IMR-90 (cell line): ENCODE measurements around the gene HMGCL. TPM values are rescaled to one million over a fixed set of nuclear protein-coding genes. Genes with fewer than 3 reads are reported as not detected.

Source experiments
- ATAC-seq: fragments of 200-7000 bp; cut with Tn5 transposase; 2 replicates; pipeline ENCODE4 v1.9.1; 2020; ENCODE audit warnings: low read depth, mild to moderate bottlenecking, moderate library complexity
- BruUV-seq: library from RNA; stranded (reverse); fragments of 400-500 nt; replicated peaks from 2 replicates; lab custom pipeline; 2021; lab: Mats Ljungman, UMichigan
- CTCF ChIA-PET: fragments of 300-600 bp; formaldehyde crosslinking; extraction: SDS; loops from one replicate; lab custom pipeline; 2021; ENCODE audit warnings: antibody characterized with exemption; lab: Yijun Ruan, JAX
- POLR2A ChIA-PET: fragments of 300-600 bp; sonication (Branson Sonifier 250); formaldehyde crosslinking; loops from one replicate; lab custom pipeline; 2022; ENCODE audit warnings: antibody characterized with exemption; ENCODE audit not compliant: unreplicated experiment; lab: Charles Lee
- DNase-seq: peaks from one replicate; pipeline ENCODE4 v3.0.0; 2013
- H2AFZ ChIP-seq: replicated peaks from 2 replicates; pipeline ENCODE3; 2013; ENCODE audit warnings: low read length, mild to moderate bottlenecking; ENCODE audit not compliant: poor library complexity
- H2AK5ac ChIP-seq: 2 replicates; pipeline ENCODE4 v1.6.1; 2013; ENCODE audit warnings: low read depth, low read length, inconsistent platforms
- H2AK9ac ChIP-seq: replicated peaks from 2 replicates; pipeline ENCODE3; 2013; ENCODE audit warnings: mild to moderate bottlenecking, low read depth, low read length, moderate library complexity; ENCODE audit not compliant: poor library complexity
- H2BK120ac ChIP-seq: 2 replicates; pipeline ENCODE4 v1.6.1; 2013; ENCODE audit warnings: low read depth, low read length, inconsistent platforms
- H2BK15ac ChIP-seq: 3 replicates; pipeline ENCODE4 v1.6.1; 2013; ENCODE audit warnings: low read depth, low read length, inconsistent platforms
- H2BK20ac ChIP-seq: 2 replicates; pipeline ENCODE4 v1.6.1; 2013; ENCODE audit warnings: low read depth, mild to moderate bottlenecking, inconsistent platforms, low read length, moderate library complexity
- H2BK5ac ChIP-seq: 2 replicates; pipeline ENCODE4 v1.6.1; 2013; ENCODE audit warnings: mild to moderate bottlenecking, low read depth, low read length, inconsistent platforms; ENCODE audit not compliant: poor library complexity, severe bottlenecking
- H3K14ac ChIP-seq: replicated peaks from 2 replicates; pipeline ENCODE4 v1.6.1; 2013; ENCODE audit warnings: low read depth, low read length, inconsistent platforms
- H3K18ac ChIP-seq: 2 replicates; pipeline ENCODE4 v1.6.1; 2013; ENCODE audit warnings: low read depth, low read length, control low read depth
- H3K23ac ChIP-seq: 2 replicates; pipeline ENCODE4 v1.6.1; 2013; ENCODE audit warnings: low read depth, low read length, inconsistent platforms
- H3K27ac ChIP-seq: 2 replicates; pipeline ENCODE4 v1.5.1; 2013; ENCODE audit warnings: mild to moderate bottlenecking, control low read depth, low read length; ENCODE audit not compliant: insufficient read depth
- H3K27me3 ChIP-seq: 2 replicates; pipeline ENCODE4 v1.6.1; 2013; ENCODE audit warnings: low read length; ENCODE audit not compliant: control insufficient read depth, insufficient read depth
- H3K36me3 ChIP-seq: 2 replicates; pipeline ENCODE4 v1.6.1; 2013; ENCODE audit warnings: low read length, mixed read lengths; ENCODE audit not compliant: control insufficient read depth, insufficient read depth
- H3K4ac ChIP-seq: 2 replicates; pipeline ENCODE4 v1.6.1; 2013; ENCODE audit warnings: low read depth, low read length, inconsistent platforms
- H3K4me1 ChIP-seq: 2 replicates; pipeline ENCODE4 v1.6.1; 2013; ENCODE audit warnings: low read length, mixed read lengths; ENCODE audit not compliant: control insufficient read depth, insufficient read depth
- H3K4me2 ChIP-seq: 2 replicates; pipeline ENCODE4 v1.6.1; 2013; ENCODE audit warnings: low read depth, mild to moderate bottlenecking, control low read depth, low read length, moderate library complexity
- H3K4me3 ChIP-seq: 2 replicates; pipeline ENCODE4 v1.5.1; 2013; ENCODE audit warnings: low read depth, mild to moderate bottlenecking, control low read depth, low read length, moderate library complexity; ENCODE audit not compliant: insufficient read depth
- H3K56ac ChIP-seq: 2 replicates; pipeline ENCODE4 v1.6.1; 2013; ENCODE audit warnings: low read length, inconsistent platforms; ENCODE audit not compliant: insufficient read depth; ENCODE audit errors: extremely low read depth
- H3K79me1 ChIP-seq, 2 experiments: 2 replicates each; pipeline ENCODE4 v1.6.1; 2013; ENCODE audit warnings: low read length in 2 of 2, inconsistent platforms in 1 of 2, low read depth in 1 of 2
- H3K9ac ChIP-seq: 2 replicates; pipeline ENCODE4 v1.6.1; 2013; ENCODE audit warnings: low read depth, low read length, control low read depth
- H3K9me1 ChIP-seq: 2 replicates; pipeline ENCODE4 v1.6.1; 2013; ENCODE audit warnings: low read length, inconsistent platforms; ENCODE audit not compliant: insufficient read depth
- H3K9me3 ChIP-seq: 2 replicates; pipeline ENCODE4 v1.6.1; 2013; ENCODE audit warnings: low read length; ENCODE audit not compliant: control insufficient read depth, insufficient read depth
- H4K20me1 ChIP-seq: 2 replicates; pipeline ENCODE4 v1.6.1; 2013; ENCODE audit warnings: low read length, inconsistent platforms; ENCODE audit not compliant: insufficient read depth
- H4K5ac ChIP-seq: 2 replicates; pipeline ENCODE4 v1.6.1; 2013; ENCODE audit warnings: mild to moderate bottlenecking, low read depth, low read length, control low read depth
- H4K8ac ChIP-seq, 2 experiments: 2 replicates each; pipeline ENCODE4 v1.6.1; 2013; ENCODE audit warnings: low read depth in 2 of 2, low read length in 2 of 2, control low read depth in 1 of 2, inconsistent platforms in 1 of 2
- H4K91ac ChIP-seq: 2 replicates; pipeline ENCODE4 v1.6.1; 2013; ENCODE audit warnings: low read depth, low read length, inconsistent platforms; ENCODE audit not compliant: insufficient read depth
- CEBPB ChIP-seq: IDR thresholded peaks from 2 replicates; pipeline ENCODE4 v1.6.1; 2012; ENCODE audit warnings: low read depth, low read length, improper control_type of control experiment
- ELK1 ChIP-seq: fragments of 150-350 bp; IDR thresholded peaks from 2 replicates; pipeline ENCODE4 v1.6.1; 2016; ENCODE audit warnings: low read depth, mild to moderate bottlenecking, low read length, moderate library complexity, borderline replicate concordance
- WGBS, 2 experiments: methylation state at CpG; one replicate each; pipeline versions ENCODE4 v1.1.5 to v1.1.7; 2013; ENCODE audit warnings: missing lambda C conversion rate in 2 of 2; ENCODE audit not compliant: insufficient read length in 1 of 2; ENCODE audit errors: extremely low coverage in 2 of 2; 5-methylcytosine and 5-hydroxymethylcytosine counted together
- dilution Hi-C: fragments of 300-500 bp; cut with HindIII; formaldehyde crosslinking; loops from one replicate; pipeline ENCODE4 v1.14.3; 2018; ENCODE audit warnings: low sequenced_read_pairs; ENCODE audit not compliant: unreplicated experiment
- in situ Hi-C: fragments of 300-500 bp; cut with MboI; formaldehyde crosslinking; loops from 3 replicates; pipeline ENCODE4 v1.14.3; 2019; ENCODE audit warnings: low sequenced_read_pairs, inconsistent platforms, mixed read lengths
- intact Hi-C: fragments of 100-400 bp; cut with micrococcal nuclease; formaldehyde crosslinking; loops from 2 replicates; pipeline ENCODE4 v1.10.0; 2022
- polyA plus RNA-seq, 3 experiments: library from polyadenylated mRNA; depleted of rRNA; stranded (reverse); fragments of >200 nt; gene quantifications; 2 replicates each; pipeline ENCODE4 v1.2.3, GENCODE V29; 2012; ENCODE audit warnings: low replicate concordance in 1 of 3
- total RNA-seq: library from RNA; depleted of rRNA; stranded (reverse); fragments of >200 nt; gene quantifications from 2 replicates; pipeline ENCODE4 v1.2.3, GENCODE V29; 2012

The HMGCL gene
- total and polyA plus RNA-seq, 2 of the 4 experiments (the other 2 are of a cell fraction): 30.6 to 33.5 TPM

- peak overlapping the region; percentile 54 for H3K4me3 ChIP-seq
- H3K9ac ChIP-seq: peak overlapping the region; percentile 54
- peak overlapping the region; percentile 81 for H3K4me2 ChIP-seq
- in situ Hi-C loops: no loop called here
- no peaks in the 10 kb centered on the region for H3K9me3 ChIP-seq
- intact Hi-C loops: no loop called here
- no peak overlapping the region for H2BK120ac ChIP-seq
- 18% methylated on average over 7 of the region's 19 CpGs; no CpG with 5 or more reads in 1 of the 2 experiments for WGBS, 2 experiments
- DNase-seq (no peak), ATAC-seq (no peak)
- peaks cover 21% of the 10 kb centered on the region for H3K36me3 ChIP-seq
- peak overlapping the region; percentile 94 for H2AFZ ChIP-seq
- no peak overlapping the region for H2BK20ac ChIP-seq
- H3K27me3 ChIP-seq: no peaks in the 10 kb centered on the region
- no peaks in the 10 kb centered on the region for H4K20me1 ChIP-seq
- peaks cover 12% of the 10 kb centered on the region; the same call in 1 of the 2 replicates for H3K9me1 ChIP-seq
- no peak overlapping the region for H4K5ac ChIP-seq
- H3K79me1 ChIP-seq: peaks cover 17 to 37% of the 10 kb centered on the region in 2 experiments
- H3K23ac ChIP-seq: peak overlapping the region; percentile 91; the same call in 1 of the 2 replicates
- peak overlapping the region; percentile 75 for H2AK5ac ChIP-seq
- H3K4ac ChIP-seq: peak overlapping the region; percentile 86
- H3K4me1 ChIP-seq: peaks cover 7% of the 10 kb centered on the region; the same call in 1 of the 2 replicates
- H4K8ac ChIP-seq: peak overlapping the region; percentile 63 to 93
- no peak overlapping the region for H2BK15ac ChIP-seq
- no peak for TF ChIP-seq ELK1
- TF ChIP-seq CEBPB: peak; percentile 51
- dilution Hi-C loops: no loop called here
- peak overlapping the region; percentile 75; the same call in 1 of the 2 replicates for H3K27ac ChIP-seq
- peak overlapping the region; percentile 26 for H3K14ac ChIP-seq
- H2BK5ac ChIP-seq: no peak overlapping the region
- H4K91ac ChIP-seq: no peak overlapping the region
- POLR2A ChIA-PET: no interaction called here
- H2AK9ac ChIP-seq: peak overlapping the region; percentile 98
- no peak overlapping the region for H3K18ac ChIP-seq
- peak overlapping the region; percentile 73 for H3K56ac ChIP-seq
- CTCF ChIA-PET: no interaction called here
- BruUV-seq: no TSS peak
Measured at GRCh38 chr1:23801338-23801748, 23.9 kb downstream of the HMGCL start.
